ENCODE measurements around the gene MEGF6.

MEGF6 gene

DNA sequence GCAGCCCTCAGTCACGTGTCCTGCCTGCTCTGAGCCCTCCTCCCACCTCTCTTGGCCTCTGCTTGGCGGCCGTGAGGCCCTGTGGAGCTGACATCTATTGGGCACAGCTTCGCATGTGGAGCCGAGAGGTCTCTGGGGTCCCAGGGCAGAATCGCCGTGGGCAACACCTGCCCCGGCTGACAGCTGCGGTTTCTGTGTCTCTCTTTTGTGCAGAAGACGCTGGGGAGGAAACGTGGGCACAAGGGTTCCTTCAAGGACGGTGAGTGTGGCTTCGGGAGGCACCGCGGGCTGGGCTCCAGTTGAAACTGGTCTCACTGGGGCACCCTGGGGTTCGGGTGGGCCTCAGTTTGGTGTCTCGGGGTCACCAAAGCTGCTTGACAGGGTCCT lies 145.4 kb downstream of the MEGF6 start:
- no peak for DNase-seq

DNA sequence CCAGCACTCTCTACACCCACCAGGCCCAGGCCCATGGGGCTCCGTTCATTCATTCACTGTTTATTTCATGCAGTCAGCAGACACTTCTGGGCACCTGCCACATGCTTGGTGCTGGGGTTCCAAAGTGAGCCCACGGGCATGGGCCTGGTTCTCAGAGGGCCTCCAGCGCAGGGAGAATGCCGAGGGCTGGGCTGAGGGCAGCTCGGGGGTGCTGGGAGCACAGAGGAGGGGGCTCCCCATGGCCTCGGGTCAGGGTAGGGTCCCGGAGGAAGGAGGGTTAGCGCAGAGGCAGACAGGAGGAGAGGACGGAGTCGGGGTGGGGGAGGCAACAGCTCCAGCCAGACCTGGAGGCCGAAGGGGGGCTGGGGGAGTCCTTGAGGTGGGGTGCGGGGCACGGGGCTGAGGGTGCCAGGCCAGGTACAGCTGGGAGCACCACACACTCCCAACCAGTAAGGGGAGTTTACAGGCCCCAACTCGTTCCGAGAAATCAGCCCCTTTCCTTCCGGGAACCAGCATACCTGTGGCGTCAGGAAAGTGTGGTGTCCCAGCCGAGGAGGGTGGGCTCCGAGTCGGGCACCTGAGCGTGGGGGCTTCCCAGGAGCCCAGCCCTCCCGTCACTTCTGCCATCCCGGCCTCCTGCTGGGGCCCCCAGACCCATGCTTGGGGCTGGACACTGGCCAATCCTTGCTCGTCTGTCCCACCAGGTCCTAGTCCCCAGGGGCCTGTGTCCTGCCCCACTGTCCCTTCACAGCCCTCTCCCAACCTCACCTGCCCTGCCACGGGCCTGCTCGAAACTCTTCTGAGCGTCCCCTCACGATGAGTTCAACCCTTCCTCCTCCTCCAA lies 146.0 kb downstream of the MEGF6 start:
- DNase-seq: no peak

DNA sequence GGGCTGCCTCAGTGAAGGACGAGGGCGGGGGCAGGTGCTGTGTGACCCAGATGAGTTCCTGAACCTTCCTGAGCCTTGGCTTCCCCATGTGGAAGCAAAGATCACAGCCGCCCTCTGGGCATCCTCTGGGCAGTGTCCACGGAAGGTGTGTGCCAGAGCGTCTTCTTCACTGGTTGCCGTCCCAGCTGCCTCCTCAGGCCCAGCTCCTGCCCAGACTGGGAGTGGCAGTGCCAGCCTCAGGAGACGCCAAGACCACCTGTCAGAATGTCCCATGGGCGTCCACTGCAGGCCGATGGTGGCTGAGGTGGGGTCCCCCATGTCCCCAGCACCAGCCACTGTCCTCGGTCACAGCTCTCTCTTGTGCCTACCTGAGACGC lies 146.7 kb downstream of the MEGF6 start:
- DNase-seq: no peak

DNA sequence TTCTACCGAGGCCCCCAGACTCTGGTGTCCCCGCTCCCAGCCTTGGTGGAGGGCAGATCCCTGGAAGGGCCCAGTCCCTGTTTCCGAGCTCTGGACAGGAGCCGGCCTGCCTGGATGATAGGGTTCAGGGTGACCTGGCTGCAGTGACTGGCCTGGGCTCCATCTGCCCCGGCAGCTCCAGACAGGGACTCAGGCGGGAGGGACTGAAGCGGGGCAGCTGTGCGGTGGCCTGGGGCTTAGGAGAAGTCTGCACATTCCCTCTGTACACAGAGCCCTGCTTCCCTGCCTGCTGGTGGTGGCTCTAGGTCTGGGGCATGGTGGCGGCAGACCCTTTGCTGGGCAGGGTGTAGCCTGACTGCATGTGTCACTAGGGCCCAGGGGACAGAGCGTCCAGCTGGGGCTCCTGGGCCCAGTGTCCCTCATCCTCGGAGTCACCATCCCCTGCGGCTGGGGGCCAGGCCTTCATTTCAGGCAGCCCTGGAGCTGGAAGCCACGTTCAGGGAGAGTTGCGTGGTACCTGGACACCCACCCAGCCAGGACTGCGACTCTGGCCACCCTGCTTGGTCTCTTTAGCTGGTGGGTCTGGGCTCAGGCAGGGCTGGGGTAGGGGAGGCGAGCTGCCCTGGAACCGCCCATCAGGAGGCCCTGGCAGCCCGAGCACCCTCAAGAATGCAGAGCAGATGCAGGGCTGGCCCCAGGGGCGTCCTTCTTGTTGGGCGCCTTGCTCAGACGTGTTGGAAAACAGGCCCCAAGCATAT lies 147.2 kb downstream of the MEGF6 start:
- DNase-seq: no peak

DNA sequence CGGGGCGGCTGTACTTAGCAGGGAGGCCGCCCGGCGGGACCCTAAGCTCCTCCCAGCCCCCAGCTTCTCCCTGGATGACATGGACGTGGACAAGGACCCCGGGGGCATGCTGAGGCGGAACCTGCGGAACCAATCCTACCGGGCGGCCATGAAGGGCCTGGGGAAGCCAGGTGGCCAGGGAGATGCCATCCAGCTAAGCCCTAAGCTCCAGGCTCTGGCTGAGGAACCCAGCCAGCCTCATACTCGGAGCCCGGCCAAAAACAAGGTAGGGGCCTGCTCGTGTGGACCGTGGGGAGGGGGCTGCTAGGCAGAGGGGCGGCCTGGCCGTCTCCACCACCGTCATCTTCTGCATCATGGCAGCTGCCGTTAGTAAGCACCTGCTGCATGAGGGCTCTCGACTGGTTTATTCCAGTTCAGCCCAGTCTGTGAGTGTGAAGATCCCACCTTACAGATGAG lies 147.9 kb downstream of the MEGF6 start:
- no peak for DNase-seq

DNA sequence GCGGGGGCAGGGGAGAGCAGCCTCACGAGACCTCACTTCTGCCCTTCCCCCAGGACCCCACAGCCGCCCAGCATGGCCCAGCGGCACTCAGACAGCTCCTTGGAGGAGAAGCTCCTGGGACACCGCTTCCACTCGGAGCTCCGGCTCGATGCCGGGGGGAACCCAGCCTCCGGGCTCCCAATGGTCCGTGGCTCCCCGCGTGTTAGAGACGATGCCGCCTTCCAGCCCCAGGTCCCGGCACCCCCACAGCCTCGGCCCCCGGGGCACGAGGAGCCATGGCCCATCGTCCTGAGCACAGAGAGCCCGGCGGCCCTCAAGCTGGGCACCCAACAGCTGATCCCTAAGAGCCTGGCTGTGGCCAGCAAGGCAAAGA lies 148.3 kb downstream of the MEGF6 start:
- DNase-seq: no peak

DNA sequence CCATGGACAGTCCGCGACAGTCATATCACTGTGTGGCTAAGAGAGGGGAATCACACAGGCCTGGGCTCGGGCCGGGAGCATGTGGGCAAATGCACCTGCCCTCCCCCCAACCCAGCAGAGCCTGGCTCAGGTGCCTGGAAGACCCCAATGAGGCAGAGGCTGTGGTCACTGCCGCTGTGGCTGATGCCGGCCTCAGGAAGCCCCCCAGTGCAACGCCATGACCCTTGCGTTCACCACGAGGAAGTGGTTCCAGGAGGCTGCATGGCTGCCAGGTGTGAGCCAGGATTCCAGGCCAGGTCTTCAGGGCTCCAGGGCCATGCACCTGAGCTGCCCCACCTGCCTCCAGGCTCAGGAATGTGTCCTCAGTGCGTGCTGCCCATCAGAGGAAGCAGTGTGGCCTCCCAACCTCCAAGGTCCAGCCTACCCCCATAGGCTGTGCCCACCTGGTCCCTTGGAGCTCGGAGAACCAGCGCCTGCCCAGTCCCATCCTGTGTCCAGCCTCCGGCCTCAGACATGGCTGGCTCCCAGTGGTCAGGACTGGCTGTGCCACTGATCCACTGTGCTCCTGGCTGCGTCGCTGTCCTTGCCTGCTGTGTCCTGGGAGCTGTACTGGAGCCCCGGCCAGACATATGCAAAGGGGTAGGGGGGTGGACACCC lies 148.8 kb downstream of the MEGF6 start:
- no peak for DNase-seq

DNA sequence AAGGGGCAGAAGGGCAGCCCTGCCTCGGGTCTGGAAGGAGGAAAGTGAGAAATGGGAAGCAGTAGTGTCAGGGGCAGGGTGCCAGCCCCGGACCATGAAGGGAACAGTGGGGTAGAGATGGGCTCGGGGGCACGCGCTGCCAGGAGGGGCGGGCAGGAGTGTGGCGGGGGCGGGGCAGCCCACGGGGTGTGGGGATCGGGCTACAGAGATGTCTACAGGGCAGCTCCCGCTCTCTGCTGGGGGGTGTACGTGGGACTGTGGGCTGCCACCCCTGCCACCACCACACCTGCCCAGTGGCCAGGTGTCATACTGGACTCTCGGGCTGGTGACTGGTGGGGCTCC lies 149.4 kb downstream of the MEGF6 start:
- DNase-seq: no peak

DNA sequence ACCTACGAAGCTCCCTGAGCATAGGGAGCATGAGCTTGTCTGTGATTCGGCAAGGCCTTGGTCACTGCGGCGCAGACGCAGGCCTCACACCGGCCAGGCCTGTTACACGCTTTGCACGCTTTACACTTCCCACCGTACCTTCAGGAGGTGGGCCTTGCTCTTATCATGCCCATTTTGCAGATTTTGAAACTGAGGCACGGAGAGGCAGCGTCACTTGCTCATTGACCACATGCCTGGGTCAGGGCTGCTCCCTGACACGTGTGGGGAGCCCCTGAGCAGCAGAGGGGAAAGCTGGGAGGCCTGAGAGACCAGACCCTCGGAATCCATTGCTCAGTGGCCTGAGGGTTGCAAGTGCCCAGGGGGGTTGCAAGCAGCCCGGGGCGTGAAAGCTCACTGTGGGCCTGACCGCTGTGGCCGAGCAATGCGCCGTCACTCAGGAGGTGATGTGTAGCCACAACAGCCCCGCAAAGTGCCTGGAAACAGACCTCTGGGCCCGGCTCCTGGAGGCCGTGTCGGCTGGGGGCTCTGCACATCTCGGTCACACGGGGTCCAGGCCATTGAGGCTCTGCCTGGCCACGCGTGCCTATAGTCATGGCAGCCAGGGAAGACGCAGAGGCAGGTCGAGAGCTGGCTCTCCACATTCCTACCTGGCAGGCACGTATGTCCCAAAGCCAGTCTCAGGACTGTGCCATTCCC lies 149.9 kb downstream of the MEGF6 start:
- no peak for DNase-seq

DNA sequence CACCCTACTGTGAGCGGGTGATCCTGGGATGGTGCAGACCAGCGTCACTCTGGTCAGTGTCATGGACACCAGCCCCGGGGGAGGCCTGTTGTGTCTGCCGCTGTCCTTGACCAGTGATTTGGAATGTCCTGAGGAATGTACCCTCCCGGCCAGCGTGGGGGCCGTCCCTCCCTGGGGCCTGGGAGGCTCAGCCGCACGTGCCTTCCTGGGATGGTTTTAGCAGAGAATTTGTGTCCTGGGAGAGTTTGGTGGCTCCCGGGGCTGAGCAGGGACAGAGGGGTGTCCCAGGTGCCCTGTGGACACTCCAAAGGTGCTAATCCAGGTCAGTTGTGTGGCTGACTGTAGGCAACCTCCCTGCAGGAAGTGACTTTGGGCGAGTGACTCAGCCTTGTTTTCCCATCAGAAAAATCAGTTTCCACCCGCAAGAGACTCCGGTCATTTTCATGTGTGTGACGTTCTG lies 150.6 kb downstream of the MEGF6 start:
- no peak for DNase-seq

DNA sequence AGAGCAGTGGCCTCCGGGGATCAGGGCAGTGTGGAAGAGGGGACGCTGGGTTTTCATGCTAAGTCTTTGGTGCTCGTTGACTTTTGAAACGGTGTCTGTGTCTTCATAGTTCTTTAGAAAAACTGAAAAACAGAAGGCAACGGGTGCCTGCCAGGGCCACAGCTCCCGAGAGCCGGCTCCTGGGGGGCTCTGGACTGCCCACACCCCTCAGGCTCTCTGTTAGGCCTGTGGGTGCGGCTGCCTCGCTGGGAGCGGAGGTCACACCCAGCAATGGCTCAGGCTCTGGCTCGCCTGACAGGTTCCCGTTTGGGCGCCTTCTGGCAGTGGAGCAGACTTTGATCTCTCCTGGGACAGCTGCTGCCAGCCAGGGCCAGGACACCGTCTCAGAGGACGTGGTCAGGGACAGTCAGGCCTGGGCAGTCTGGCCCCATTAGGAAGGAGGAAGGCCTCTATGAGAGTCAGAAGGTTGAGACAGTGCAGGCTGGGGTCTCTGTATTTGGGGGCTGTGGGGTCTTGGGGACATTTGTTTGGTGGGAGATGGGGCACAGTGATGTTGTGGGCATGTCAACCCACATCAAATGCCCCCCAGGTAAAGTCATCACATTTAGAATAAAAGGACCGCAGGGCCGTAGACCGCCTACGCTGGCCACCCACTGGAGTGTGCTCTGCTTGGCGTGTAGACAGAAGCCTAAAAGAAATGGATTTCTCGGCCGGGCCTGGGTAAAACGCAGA lies 151.2 kb downstream of the MEGF6 start:
- no peak for DNase-seq

DNA sequence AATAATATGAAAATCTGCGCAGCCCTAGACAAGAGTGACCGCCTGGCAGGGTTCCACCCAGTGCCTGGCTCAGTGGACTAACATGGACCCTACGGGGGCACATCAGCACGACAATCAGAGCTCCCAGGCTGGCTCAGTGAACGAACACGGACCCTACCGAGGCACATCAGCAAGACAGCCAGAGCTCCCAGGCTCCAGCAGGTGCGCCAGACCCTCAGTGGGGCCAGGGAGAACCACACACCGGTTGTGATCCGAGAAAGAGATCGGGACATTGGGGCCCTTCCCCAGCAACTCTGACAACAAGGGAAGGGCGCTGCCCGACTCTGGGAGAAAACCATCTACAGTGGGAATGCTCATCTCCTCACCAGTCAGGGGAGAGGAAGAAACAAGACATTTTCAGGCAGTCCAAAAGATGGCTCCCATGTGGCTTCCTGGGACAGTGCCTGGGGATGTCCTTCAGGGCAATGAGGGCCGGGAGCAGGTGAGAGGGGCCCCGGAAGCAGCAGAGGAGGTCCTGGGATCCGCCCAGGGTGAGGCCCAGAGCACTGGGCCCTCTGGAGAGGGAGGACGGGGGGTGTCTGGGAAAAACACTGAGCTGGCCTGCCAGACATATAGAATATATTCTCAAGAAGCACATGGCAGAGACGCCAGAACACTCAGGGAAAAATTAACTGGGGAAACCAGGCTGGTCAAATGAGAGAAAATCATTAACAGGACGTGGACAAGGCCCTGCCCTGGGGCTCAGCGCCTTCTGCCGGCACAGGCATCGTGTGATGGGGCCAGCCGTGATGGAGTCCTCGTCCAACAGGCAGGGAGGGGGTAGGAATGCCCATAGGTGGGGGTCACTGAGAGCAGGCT lies 152.0 kb downstream of the MEGF6 start:
- no peak for DNase-seq

DNA sequence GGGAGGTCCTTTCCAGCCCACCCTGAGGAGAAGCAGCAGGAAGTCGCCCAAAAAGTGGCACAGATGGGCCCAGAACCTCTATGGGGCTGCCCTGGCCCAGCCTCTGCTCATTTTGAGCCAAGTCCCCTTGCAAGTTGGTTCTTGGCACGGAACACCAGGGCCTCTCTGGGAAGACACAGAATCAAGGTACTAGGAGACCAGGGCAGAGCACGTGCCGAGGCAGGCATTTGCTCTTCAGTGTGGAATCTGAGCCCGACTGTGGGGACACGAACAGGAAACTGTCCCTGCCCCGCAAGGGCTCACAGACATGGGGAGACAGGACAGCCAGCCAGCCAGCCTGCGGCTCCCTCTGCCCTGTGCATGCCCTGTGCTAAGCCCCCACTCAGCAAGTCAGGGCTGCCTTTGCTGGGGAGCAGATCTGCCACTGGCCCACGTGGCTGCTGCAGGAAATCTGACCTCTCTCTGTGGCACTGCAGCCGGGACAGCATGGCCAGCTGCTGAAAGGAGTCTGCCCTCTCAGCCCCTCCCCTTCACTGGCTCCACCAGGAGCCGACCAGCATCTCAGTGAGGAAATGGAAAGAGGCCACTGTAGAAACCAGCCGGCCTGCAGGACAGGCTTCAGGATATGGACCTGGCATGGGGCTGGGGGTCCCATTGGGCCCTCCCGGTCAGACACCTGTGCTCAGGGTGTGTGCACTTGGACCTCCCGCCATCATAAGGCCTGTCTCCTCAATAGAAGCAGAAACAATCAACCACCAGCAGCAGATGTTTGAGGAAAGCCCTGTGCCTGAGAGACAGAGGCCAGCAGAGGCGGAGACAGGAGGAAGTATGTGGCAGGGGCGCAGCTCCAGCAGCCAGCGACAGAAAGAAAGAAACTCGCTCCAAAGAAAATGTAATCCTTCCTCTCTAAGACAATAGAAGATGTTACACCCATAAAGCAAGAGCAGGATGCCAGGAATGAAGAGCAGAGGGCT lies 153.1 kb downstream of the MEGF6 start:
- no peak for DNase-seq

DNA sequence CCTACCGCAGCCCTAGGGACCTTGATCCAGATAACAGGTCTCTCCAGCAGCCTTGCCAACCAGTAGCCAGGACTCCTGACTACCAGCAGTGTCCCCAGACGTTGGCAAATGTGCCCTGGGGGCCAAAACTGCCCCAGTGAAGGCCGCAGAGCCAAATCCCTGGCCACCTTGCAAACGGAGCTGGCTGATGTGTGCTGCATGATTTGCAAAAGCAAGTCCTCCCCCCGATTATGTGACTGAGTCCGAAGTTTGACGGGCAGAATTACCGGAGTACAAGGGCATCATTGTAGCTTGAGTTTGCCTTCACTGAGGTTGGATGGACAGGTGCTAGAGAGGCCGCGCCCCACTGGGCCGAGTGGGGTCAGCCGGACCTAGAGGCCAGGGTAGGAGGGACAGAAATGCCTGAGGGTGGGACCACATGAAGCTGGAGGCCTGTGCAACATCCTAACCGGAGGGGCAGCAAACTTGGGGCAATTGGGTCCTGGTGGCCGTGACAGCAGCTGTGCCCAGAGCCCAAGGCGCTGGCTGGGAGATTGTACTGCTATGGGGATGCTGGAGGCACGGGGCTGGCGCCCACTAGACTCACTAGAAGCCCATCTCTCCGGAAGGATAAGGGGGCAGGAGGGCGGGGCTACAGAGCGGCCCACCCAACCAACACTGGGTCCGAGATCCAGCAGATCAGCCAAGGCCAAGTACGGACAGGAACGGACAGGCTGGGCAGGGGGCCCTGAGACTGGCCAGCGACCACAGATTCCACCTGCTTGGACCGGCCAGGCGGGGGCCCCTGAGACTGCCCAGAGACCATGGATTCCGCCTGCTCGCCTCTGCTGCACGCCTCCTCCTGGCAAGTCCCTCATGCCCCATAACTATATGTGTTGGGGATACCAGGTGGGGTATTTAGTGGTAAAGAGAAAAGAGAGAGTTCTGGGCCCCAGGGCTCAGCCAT lies 154.1 kb downstream of the MEGF6 start:
- no peak for DNase-seq

DNA sequence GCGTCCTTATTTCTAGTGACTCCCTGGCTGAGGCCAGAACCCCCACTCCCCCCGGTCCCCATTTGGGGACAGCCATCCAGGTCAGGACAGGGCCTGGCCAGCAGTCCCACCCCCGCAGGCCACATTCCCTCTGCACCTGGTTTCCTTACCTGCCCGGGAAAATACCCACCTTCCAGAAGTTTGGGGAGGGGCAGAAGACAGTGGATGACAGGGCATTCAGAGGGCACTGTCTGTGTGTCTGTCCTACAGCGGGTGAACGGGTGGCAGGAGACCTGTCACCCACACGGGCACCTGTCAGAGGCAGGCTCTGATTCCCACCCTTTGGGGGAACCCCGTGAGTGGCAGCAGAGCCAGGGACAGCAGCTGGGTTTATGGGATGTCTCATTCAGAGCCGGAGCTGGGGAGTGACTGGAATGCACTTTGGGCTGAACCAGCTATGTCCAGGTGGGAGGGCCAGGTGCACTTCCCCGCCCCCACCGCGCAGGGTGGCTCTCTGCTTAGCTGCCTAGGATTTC lies 154.8 kb downstream of the MEGF6 start:
- no peak for DNase-seq

DNA sequence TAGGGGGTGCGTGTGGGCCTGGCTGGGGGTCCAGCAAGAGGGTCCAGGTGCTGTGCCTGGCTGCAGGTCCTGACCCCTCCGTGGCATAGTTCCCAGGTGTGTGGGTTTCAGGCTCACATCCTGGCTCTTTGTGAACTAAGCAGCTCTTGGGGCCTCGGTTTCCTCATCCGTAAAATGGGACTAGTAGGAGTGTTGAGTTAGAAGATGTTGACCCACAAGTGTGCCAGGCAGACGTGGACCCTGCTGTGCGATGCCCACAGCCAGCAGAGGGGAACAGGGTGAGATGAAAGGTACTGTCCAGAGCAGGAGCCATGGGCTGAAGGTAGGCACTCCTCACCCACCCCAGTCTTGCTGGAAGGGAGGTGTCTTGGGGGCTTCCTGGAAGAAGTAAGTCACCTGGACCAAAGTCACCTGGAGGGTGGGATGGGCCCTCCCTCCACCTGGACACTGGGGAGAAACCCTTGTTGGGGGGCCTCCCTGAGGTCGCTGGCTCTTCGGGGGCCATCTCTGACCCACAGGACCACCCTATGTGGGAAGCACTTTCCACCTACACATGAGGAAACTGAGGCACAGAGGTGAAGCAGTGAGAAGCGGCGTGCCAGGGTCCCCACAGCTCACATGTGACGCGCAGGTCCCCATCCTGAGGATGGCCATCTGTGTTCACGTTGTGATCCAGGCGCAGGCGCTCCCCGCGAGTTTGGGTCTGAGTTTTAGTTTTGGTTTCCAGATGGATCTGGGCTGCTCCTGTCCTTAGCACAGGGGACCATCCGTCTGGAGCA lies 155.4 kb downstream of the MEGF6 start:
- DNase-seq: no peak

DNA sequence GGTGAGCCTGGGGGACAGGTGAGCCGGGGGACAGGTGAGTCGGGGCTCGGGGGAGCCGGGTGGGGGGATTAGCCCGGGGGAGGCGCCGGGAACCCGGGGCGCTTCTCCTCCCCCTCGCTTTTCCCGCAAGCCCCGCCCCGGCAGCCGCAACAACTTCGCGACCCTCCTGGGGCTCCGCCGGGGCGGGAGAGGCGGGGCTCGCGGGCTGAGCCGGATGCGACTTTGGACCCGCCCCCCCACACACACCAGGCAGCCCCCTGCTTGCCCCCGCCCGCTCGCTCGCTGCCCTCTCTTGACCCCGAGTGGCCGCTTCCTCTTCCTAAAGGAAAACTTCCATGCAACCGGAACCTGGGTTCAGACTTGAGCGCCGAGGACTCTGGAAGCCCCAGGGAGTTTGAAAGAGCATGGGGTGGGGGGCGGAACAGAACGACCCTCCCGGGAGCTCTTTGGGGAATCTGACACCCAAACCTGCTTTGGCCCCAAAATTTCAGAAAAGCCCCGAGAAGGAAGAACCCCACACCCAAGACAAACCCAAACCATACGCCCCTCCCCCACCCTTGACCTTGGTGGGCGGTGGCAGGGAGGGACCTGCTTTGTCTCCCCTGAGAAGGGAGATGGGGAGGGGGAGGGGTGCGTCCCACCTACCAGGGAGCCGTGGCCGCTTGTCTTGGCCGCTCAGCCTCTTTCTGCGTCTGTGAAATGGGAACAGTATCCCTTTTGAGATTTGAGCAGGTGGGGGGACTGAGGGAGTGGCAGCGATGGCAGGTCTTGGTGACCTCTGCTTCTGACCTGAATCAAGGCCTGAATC lies 156.3 kb downstream of the MEGF6 start:
- DNase-seq: no peak

All from right forelimb (tissue), 1 donor.